Neural cell (in vitro differentiated cells): ENCODE measurements around the gene ATP8B1. TPM values are rescaled to one million over a fixed set of nuclear protein-coding genes. Genes with fewer than 3 reads are reported as not detected.

Source experiments
- H2AFZ ChIP-seq: fragments of 200-600, 300-800 bp; sonication (generic), shearing (Covaris generic); 2 replicates; pipeline ENCODE4 v1.6.0; 2014; ENCODE audit warnings: low read depth, mild to moderate bottlenecking, antibody characterized with exemption, low read length, moderate library complexity
- H3F3A ChIP-seq: fragments of 200-600 bp; shearing (Covaris generic); 2 replicates; pipeline ENCODE4 v1.6.1; 2016; ENCODE audit warnings: mild to moderate bottlenecking, moderate library complexity, mixed read lengths, antibody characterized with exemption, low read length; ENCODE audit not compliant: insufficient read depth, poor library complexity, severe bottlenecking
- H3K27ac ChIP-seq: fragments of 200-600, 300-800 bp; sonication (generic), shearing (Covaris generic); 2 replicates; pipeline ENCODE4 v1.5.1; 2014; ENCODE audit warnings: mild to moderate bottlenecking, low read length, moderate library complexity
- H3K27me3 ChIP-seq: fragments of 300-800, 200-600 bp; sonication (generic), shearing (Covaris generic); 2 replicates; pipeline ENCODE4 v1.6.0; 2014; ENCODE audit warnings: mild to moderate bottlenecking, low read depth, low read length, moderate library complexity; ENCODE audit not compliant: insufficient read depth
- H3K36me3 ChIP-seq: fragments of 300-800, 200-600 bp; sonication (generic), shearing (Covaris generic); 2 replicates; pipeline ENCODE4 v1.5.1; 2014; ENCODE audit warnings: mild to moderate bottlenecking, antibody characterized with exemption, low read length, moderate library complexity; ENCODE audit not compliant: insufficient read depth
- H3K4me2 ChIP-seq: fragments of 300-800, 200-600 bp; sonication (generic), shearing (Covaris generic); 2 replicates; pipeline ENCODE4 v1.6.0; 2014; ENCODE audit warnings: mild to moderate bottlenecking, low read length
- H3K4me3 ChIP-seq: fragments of 300-800, 200-600 bp; sonication (generic), shearing (Covaris generic); 2 replicates; pipeline ENCODE4 v1.5.1; 2014; ENCODE audit warnings: mild to moderate bottlenecking, low read length, moderate library complexity
- H3K79me2 ChIP-seq: fragments of 200-600 bp; shearing (Covaris generic); replicated peaks from 2 replicates; pipeline ENCODE4 v1.6.0; 2014; ENCODE audit warnings: mild to moderate bottlenecking, low read length, moderate library complexity; ENCODE audit not compliant: insufficient read depth
- H3K9ac ChIP-seq: fragments of 300-800, 200-600 bp; sonication (generic), shearing (Covaris generic); 2 replicates; pipeline ENCODE4 v1.6.1; 2016; ENCODE audit warnings: mild to moderate bottlenecking, low read length, mixed read lengths
- H3K9me2 ChIP-seq: fragments of 200-600 bp; shearing (Covaris generic); 2 replicates; pipeline ENCODE4 v1.6.1; 2016; ENCODE audit warnings: mild to moderate bottlenecking, low read length, mixed read lengths; ENCODE audit not compliant: insufficient read depth
- H3K9me3 ChIP-seq: fragments of 200-600, 300-800 bp; sonication (generic), shearing (Covaris generic); 2 replicates; pipeline ENCODE4 v1.6.1; 2016; ENCODE audit warnings: mild to moderate bottlenecking, mixed run types, low read length, moderate library complexity, mixed read lengths
- H4K20me1 ChIP-seq: fragments of 200-600 bp; shearing (Covaris generic); 2 replicates; pipeline ENCODE4 v1.6.1; 2016; ENCODE audit warnings: mild to moderate bottlenecking, mixed run types; ENCODE audit not compliant: insufficient read depth
- CTCF ChIP-seq: fragments of 450-650 bp; IDR thresholded peaks from 2 replicates; pipeline ENCODE4 v1.5.1; 2014; ENCODE audit warnings: antibody characterized with exemption, mild to moderate bottlenecking, moderate library complexity; ENCODE audit not compliant: poor library complexity, severe bottlenecking
- EP300 ChIP-seq: fragments of 450-650 bp; conservative IDR thresholded peaks from 2 replicates; pipeline ENCODE4 v1.6.1; 2014; ENCODE audit warnings: antibody characterized with exemption, mild to moderate bottlenecking, moderate library complexity; ENCODE audit not compliant: poor library complexity, severe bottlenecking
- EZH2 ChIP-seq: fragments of 200-600, 300-800 bp; shearing (Covaris generic), sonication (generic); IDR thresholded peaks from 2 replicates; pipeline ENCODE4 v1.6.1; 2014; ENCODE audit warnings: antibody characterized with exemption, low read length, borderline replicate concordance, mild to moderate bottlenecking; ENCODE audit not compliant: insufficient read depth, poor library complexity, severe bottlenecking
- MXI1 ChIP-seq: fragments of 450-650 bp; conservative IDR thresholded peaks from 2 replicates; pipeline ENCODE4 v1.6.1; 2014; ENCODE audit warnings: antibody characterized with exemption, mild to moderate bottlenecking; ENCODE audit not compliant: poor library complexity, severe bottlenecking
- POLR2AphosphoS5 ChIP-seq: IDR thresholded peaks from 2 replicates; pipeline ENCODE4 v1.6.1; 2012
- RAD21 ChIP-seq: fragments of 450-650 bp; conservative IDR thresholded peaks from 2 replicates; pipeline ENCODE4 v1.6.1; 2014; ENCODE audit warnings: antibody characterized with exemption, mild to moderate bottlenecking, moderate library complexity
- REST ChIP-seq: IDR thresholded peaks from 2 replicates; pipeline ENCODE4 v1.6.1; 2012; ENCODE audit warnings: borderline replicate concordance
- SMC3 ChIP-seq: fragments of 450-650 bp; conservative IDR thresholded peaks from 2 replicates; pipeline ENCODE4 v1.6.1; 2014; ENCODE audit warnings: antibody characterized with exemption, mild to moderate bottlenecking, moderate library complexity; ENCODE audit not compliant: poor library complexity
- TAF1 ChIP-seq: IDR thresholded peaks from 2 replicates; pipeline ENCODE4 v1.6.1; 2012; ENCODE audit warnings: low read depth
- polyA plus RNA-seq: library from polyadenylated mRNA; depleted of rRNA; stranded (reverse); fragments of >200 nt; gene quantifications from 2 replicates; pipeline ENCODE4 v1.2.3, GENCODE V29; 2014

The ATP8B1 gene
- polyA plus RNA-seq, 1 donor from 2014 or later = not detected

- H3K9ac ChIP-seq = no peak overlapping the region
- no peaks in the 10 kb centered on the region for H3K9me3 ChIP-seq
- H3K27ac ChIP-seq = no peak overlapping the region
- H3K27me3 ChIP-seq = peaks cover 33% of the 10 kb centered on the region
- H3K9me2 ChIP-seq = no peaks in the 10 kb centered on the region
- H3F3A ChIP-seq = no peaks in the 10 kb centered on the region
- no peak overlapping the region for H3K4me3 ChIP-seq
- H3K36me3 ChIP-seq = no peaks in the 10 kb centered on the region
- H3K79me2 ChIP-seq = no peaks in the 10 kb centered on the region
- H3K4me2 ChIP-seq = no peak overlapping the region
- TF ChIP-seq TAF1 (no peak), POLR2AphosphoS5 (no peak), EZH2 (no peak), RAD21 (no peak), REST (no peak), MXI1 (no peak), EP300 (no peak), SMC3 (no peak), CTCF (no peak)
- no peak overlapping the region for H2AFZ ChIP-seq
- H4K20me1 ChIP-seq = no peaks in the 10 kb centered on the region
Observed at GRCh38 chr18:57797209-57797651, 5.9 kb downstream of the ATP8B1 start.

GRCh38 chr18:57794951-57795728, 8.0 kb downstream of the ATP8B1 start:
- H4K20me1 ChIP-seq = no peaks in the 10 kb centered on the region

More at GRCh38 chr18:57794951-57795728, 8.0 kb downstream of the ATP8B1 start:
- Histone ChIP-seq H3K4me2 (no peak overlapping the region), H3K79me2 (no peaks in the 10 kb centered on the region), H3K27me3 (peaks cover 12% of the 10 kb centered on the region), H3K9me2 (no peaks in the 10 kb centered on the region), H3K36me3 (no peaks in the 10 kb centered on the region), H3K4me3 (no peak overlapping the region), H2AFZ (no peak overlapping the region), H3K9ac (no peak overlapping the region), H3F3A (no peaks in the 10 kb centered on the region), H3K27ac (no peak overlapping the region), H3K9me3 (no peaks in the 10 kb centered on the region)
- TF ChIP-seq CTCF (no peak), EP300 (no peak), POLR2AphosphoS5 (no peak), SMC3 (no peak), EZH2 (no peak), RAD21 (no peak), REST (no peak), TAF1 (no peak), MXI1 (no peak)
